GM10847 (cell line): ENCODE measurements around the gene RENBP.

Source experiments
- POLR2A ChIP-seq: IDR thresholded peaks from 2 replicates; pipeline ENCODE4 v1.6.1; 2011; ENCODE audit not compliant: insufficient read length; ENCODE audit errors: extremely low read depth

Gene RENBP

GRCh38 chrX:153885968-153886903, 58.2 kb downstream of the RENBP start, which contains the start of gene L1CAM:
Gene L1CAM, minus strand, starts transcription at chrX:153886173. Its CDS starts 10,337 bp downstream, at chrX:153875836.
- TF ChIP-seq POLR2A: no peak
